Neural cell (in vitro differentiated cells): ENCODE measurements around the gene SYCE3.

Source experiments
- CTCF ChIP-seq: fragments of 450-650 bp; IDR thresholded peaks from 2 replicates; pipeline ENCODE4 v1.5.1; 2014; ENCODE audit warnings: antibody characterized with exemption, mild to moderate bottlenecking, moderate library complexity; ENCODE audit not compliant: poor library complexity, severe bottlenecking
- EP300 ChIP-seq: fragments of 450-650 bp; conservative IDR thresholded peaks from 2 replicates; pipeline ENCODE4 v1.6.1; 2014; ENCODE audit warnings: antibody characterized with exemption, mild to moderate bottlenecking, moderate library complexity; ENCODE audit not compliant: poor library complexity, severe bottlenecking
- EZH2 ChIP-seq: fragments of 200-600, 300-800 bp; shearing (Covaris generic), sonication (generic); IDR thresholded peaks from 2 replicates; pipeline ENCODE4 v1.6.1; 2014; ENCODE audit warnings: antibody characterized with exemption, low read length, borderline replicate concordance, mild to moderate bottlenecking; ENCODE audit not compliant: insufficient read depth, poor library complexity, severe bottlenecking
- POLR2AphosphoS5 ChIP-seq: IDR thresholded peaks from 2 replicates; pipeline ENCODE4 v1.6.1; 2012
- SMC3 ChIP-seq: fragments of 450-650 bp; conservative IDR thresholded peaks from 2 replicates; pipeline ENCODE4 v1.6.1; 2014; ENCODE audit warnings: antibody characterized with exemption, mild to moderate bottlenecking, moderate library complexity; ENCODE audit not compliant: poor library complexity

GRCh38 chr22:50600967-50601668, 38.4 kb upstream of the SYCE3 start:
- TF ChIP-seq POLR2AphosphoS5, result no peak
- TF ChIP-seq CTCF, result no peak
- TF ChIP-seq EP300, result no peak
- no peak for TF ChIP-seq EZH2
- TF ChIP-seq SMC3, result no peak
